Mucosa of gallbladder (tissue), 1 donor: Measurements from ENCODE around the gene CDK14. TPM values are rescaled to one million over a fixed set of nuclear protein-coding genes. Genes with fewer than 3 reads are reported as not detected.

Source experiments
- DNase-seq: peaks from one replicate; pipeline ENCODE4 v3.0.0-alpha.2; 2020; ENCODE audit warnings: low spot score
- total RNA-seq: library from RNA; stranded (reverse); gene quantifications from one replicate; pipeline ENCODE4 v1.2.1, GENCODE V29; 2021
- donor health status: DM: no; HTN: no; CAD: no.

Gene CDK14
- total RNA-seq, 1 donor from 2014 or later: 70.3 TPM

- no peak for DNase-seq
Observed at GRCh38 chr7:91196058-91196457, 599.9 kb downstream of the CDK14 start.

GRCh38 chr7:91198371-91198770 is 602.2 kb downstream of the CDK14 start:
- DNase-seq: no peak

GRCh38 chr7:91199601-91200000 is 603.5 kb downstream of the CDK14 start:
- DNase-seq: no peak

DNA sequence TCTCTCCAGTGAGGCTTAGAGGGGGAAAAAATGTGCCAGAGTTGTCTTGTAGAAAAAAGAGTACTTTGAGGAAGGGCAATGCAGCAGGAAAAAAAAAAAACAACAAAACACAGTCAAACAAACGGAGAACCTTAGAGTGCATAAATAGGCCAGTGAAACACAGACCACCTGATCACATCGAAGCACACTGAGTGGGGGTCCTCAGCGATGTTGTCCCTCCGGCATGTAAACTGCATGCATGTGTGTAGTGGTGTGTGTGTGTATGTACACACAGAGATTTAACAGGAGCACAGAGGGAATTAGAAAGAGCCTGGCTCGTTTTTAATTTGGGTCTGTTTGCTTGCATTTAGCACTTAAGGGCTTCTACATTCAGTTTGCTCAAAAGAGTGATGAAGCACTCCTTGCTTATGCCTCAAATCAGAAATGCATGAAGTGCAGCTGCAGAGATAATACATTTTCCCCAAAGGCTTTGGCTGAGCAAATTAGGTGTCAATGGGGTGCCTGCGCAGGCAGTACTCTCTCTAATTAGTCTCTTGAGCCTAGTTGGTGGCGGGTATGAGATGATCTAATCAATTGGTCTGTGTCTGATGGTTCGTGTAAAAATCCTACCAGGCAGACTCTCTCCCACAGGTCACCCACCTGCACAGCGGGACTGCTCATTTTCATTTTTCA is 605.5 kb downstream of the CDK14 start:
- DNase-seq: no peak

- no peak for DNase-seq
Observed at GRCh38 chr7:91206361-91206960, 610.3 kb downstream of the CDK14 start.

- DNase-seq: no peak
Observed at GRCh38 chr7:91212582-91212981, 616.5 kb downstream of the CDK14 start.

- no peak for DNase-seq
Observed at GRCh38 chr7:91226411-91226810, 630.3 kb downstream of the CDK14 start.

DNA sequence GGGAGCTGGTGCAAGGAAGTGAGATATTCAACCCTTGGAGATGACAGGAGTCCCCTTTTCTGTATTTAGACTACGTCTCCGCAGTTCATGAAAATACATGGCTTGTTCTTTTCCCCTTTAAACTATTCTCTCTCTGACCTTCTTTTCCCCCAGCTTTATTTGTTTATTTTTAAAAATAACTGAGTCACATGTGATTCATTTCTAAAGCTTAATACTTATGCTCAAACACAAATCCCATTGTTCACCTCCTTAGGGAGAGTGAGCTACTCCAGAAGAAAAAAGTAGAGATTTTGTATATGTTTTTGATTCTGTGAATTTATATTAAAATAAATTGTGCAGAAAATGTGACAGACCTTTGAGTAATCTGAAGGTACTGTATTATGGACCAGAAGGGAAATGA is 632.2 kb downstream of the CDK14 start:
- no peak for DNase-seq

DNA sequence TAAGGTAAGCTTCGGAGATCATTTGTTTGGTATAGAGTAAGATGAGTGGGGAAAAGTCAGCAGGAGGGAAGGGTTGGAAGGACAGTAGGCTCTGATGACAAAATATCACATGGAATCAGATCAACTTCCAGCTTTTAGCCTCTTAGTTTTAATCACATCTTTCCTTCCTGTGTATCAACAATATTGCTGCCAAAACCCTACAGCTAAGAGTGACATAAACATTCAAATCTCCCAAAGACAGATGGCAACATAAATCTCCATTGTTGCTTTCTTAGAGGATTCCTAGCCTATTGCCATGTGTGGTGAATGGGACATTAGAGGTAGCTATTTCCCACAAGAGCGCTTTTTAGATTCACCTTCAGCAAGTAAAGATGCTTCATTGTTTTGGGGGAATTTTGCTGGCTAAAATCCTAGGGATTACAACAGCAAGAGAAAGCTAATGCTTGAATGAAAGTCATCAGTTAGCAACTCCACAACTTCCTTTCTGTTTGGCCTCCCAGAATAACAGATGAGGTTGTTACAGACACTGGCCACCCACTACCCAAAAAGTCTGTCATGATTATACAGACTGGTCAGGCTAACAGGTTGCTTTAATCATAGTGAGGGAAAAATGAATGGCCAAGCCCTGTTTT is 632.9 kb downstream of the CDK14 start:
- no peak for DNase-seq

DNA sequence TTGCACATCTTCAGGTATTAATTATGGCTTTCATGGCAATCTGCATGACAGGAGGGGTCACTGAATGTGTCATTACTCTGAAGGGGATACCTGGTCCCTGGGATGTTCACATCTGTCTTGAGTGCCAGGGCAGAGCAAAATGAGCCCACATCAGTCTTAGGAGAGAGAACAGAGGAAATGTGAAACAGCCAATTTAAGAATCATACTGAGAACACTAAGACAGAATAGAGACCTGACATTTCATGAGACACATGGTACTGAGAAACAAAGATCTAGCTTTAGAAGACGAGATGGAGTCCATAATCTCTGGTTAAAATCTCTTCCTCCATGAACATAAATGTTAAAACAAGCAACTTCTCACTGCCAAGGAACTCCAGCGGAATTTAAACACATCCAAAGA is 634.0 kb downstream of the CDK14 start:
- no peak for DNase-seq

- DNase-seq: no peak
Observed at GRCh38 chr7:91230503-91230902, 634.4 kb downstream of the CDK14 start.

DNA sequence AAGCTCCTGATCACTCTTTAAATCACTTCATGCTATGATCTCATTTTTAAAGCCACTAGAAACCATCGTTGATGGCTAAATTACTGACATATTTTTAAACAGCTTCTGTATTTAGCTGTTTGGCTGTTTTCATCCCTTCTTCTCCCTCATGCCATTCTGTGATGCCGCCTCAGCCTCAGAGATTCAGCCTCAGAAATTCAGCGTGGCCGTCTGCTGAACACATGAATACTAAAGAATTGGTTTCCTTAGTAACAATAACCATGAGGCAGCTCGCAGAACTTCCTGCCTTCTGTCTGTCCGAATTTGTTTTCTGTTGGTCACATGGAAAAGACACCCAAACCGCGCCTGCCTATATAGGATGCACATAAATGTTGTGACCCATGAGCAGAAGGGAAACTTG is 637.1 kb downstream of the CDK14 start:
- DNase-seq: no peak

DNA sequence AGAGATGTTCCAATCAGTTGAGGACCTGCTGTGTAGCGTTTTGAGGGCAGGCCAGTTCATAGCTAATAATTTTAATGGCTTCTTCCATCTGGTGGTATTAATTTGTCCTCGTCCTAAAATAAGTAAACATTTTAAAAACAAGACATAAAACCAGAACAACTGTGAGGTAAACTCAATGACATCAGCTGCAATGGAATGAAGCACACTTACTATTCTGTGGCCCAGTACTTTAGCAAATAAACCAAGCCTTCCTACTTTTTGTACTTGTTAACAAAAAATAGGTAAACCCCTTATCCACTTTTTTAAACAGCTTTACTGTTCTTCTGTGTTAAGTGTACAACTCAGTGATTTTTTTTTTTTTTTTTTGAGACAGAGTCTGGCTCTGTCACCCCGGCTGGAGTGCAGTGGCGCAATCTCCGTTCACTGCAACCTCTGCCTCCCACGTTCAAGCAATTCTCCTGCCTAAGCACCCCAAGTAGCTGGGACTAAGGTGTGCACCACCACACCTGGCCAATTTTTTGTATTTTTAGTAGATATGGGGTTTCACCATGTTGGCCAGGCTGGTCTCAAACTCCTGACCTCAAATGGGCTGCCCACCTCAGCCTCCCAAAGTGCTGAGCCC is 639.2 kb downstream of the CDK14 start:
- no peak for DNase-seq

- no peak for DNase-seq
Observed at GRCh38 chr7:91239171-91239604, 643.1 kb downstream of the CDK14 start.

DNA sequence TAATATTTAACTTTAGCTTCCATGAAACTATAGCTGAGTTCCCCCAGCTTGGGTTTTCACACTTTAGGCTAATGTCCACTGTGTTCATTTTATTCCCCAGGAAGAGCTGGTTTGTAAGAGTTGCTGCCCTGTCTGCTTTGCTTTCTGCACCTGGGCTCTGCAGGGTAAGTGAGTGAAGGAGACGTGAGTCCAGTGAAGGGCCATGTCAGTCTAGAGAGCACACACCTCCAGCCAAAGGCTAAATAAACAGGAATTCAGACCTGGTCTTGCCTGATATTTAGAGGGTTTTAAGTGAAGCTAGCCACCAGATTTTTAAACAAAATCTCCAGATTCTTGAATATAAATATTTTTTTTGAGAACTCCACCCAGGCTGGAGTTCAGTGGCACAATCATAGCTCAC is 643.7 kb downstream of the CDK14 start:
- no peak for DNase-seq

- DNase-seq: peak; percentile 29
Observed at GRCh38 chr7:91240376-91240941, 644.3 kb downstream of the CDK14 start.

GRCh38 chr7:91242097-91242844 is 646.1 kb downstream of the CDK14 start:
- no peak for DNase-seq

DNA sequence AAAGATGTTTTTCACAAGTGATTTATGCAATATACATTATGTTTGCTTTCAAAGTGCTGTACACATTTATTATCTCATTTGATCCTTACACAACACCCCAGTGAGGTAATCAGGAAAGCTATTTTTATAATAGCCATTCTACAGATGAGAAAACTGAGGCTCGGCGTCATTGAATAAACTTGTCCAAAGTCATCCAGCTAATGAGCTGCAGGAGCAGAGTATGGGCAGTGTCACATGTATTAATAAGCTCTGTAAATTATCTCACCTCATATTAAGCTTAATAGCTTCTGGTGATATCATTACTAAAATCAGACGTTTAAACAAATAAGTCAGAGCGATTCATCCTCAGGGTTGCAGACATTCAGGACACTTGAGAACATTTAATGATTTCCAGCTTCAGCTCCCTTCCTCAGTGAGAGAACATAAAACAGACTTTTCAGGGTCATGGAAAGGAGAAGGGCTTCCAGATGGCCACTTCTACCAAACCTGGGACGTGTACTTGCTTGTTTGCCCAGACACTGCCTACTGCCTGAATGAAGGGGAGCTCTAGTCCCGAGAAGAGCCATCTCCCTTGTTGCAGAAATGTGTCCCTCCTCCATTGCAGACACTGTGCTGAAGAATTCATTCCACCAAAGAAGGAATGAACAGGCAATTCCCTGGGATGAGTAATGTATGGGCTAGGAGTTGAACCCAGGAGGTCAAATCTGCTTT is 647.6 kb downstream of the CDK14 start:
- no peak for DNase-seq

- DNase-seq: no peak
Observed at GRCh38 chr7:91247500-91247899, 651.4 kb downstream of the CDK14 start.

DNA sequence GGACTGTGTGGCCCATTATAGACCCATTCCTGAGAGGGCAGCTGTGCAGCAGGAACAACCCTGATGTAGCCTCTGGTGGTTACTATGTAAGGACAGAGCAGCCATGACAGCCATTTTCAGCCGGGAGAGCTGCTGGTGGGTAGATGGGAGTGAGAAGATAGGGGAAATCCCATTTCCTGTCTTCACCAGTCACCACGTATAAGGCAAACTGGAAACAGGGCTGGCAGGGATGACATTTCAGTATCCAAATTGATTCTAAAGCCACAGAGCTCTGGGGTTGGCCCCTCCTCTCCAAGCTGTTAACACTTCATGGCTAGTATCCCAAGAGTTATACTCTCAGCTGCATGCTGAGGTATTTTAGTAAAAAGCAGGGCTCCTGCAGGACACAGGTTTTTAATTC is 652.9 kb downstream of the CDK14 start:
- no peak for DNase-seq
